Upper lobe of left lung (tissue), 6 donors: ENCODE results near the gene ENTPD5. TPM values are rescaled to one million over a fixed set of nuclear protein-coding genes. Genes with fewer than 3 reads are reported as not detected.
"Not testable (repeated sequence)": the region's sequence is repeated elsewhere in the genome, so short reads cannot be mapped to it uniquely, and the experiment has no call there.

Experiments
- ATAC-seq, 2 donors: fragments of 200-7000 bp; cut with Tn5 transposase; one replicate each; pipeline ENCODE4 v1.9.1; 2022; ENCODE audit warnings: mild to moderate bottlenecking in 2 of 2, moderate library complexity in 2 of 2; ENCODE audit not compliant: low FRiP score in 2 of 2
- DNase-seq, 2 donors: peaks; one replicate each; pipeline ENCODE4 v3.0.0-alpha.2; 2019 to 2020
- H3K27ac ChIP-seq, 4 donors: fragments of 200-600 bp; sonication (generic); one replicate each; pipeline ENCODE4 v1.5.1; 2016 to 2019
- H3K27me3 ChIP-seq, 4 donors: fragments of 200-600 bp; sonication (generic); one replicate each; pipeline ENCODE4 v1.5.1; 2017 to 2019
- H3K36me3 ChIP-seq, 4 donors: fragments of 200-600 bp; sonication (generic); one replicate each; pipeline ENCODE4 v1.5.1; 2016 to 2019
- H3K4me1 ChIP-seq, 4 donors: fragments of 200-600 bp; sonication (generic); one replicate each; pipeline ENCODE4 v1.5.1; 2018 to 2019
- H3K4me3 ChIP-seq, 4 donors: fragments of 200-600 bp; sonication (generic); one replicate each; pipeline ENCODE4 v1.5.1; 2017 to 2019; ENCODE audit warnings: mild to moderate bottlenecking in 2 of 4, moderate library complexity in 1 of 4
- H3K9me3 ChIP-seq, 4 donors: fragments of 200-600 bp; sonication (generic); one replicate each; pipeline ENCODE4 v1.5.1; 2018 to 2019
- CTCF ChIP-seq, 6 experiments: fragments of 450-650 bp in 4 of 6; fragments of 200-600 bp in 2 of 6; sonication (generic) in 2 of 6; IDR thresholded peaks; one replicate each; pipeline ENCODE4 v1.5.1; 2016 to 2019; ENCODE audit warnings: antibody characterized with exemption in 6 of 6
- EP300 ChIP-seq, 4 donors: sonication (generic); formaldehyde crosslinking; IDR thresholded peaks; one replicate each; pipeline ENCODE4 v1.5.1; 2017; ENCODE audit warnings: antibody characterized with exemption in 4 of 4, control low read depth in 2 of 4
- POLR2A ChIP-seq, 4 donors: fragments of 450-650 bp; IDR thresholded peaks; one replicate each; pipeline ENCODE4 v1.5.1; 2016 to 2017; ENCODE audit warnings: antibody characterized with exemption in 4 of 4, mild to moderate bottlenecking in 2 of 4
- POLR2AphosphoS5 ChIP-seq, 2 donors: sonication (generic); formaldehyde crosslinking; IDR thresholded peaks; one replicate each; pipeline ENCODE4 v1.5.1; 2017; ENCODE audit warnings: antibody characterized with exemption in 2 of 2
- WGBS, 2 donors: methylation state at CpG; one replicate each; pipeline ENCODE4 v1.1.5; 2017 to 2018; 5-methylcytosine and 5-hydroxymethylcytosine counted together
- total RNA-seq, 6 donors: library from RNA; depleted of rRNA in 4 of 6; stranded (reverse); fragments of >200 nt in 4 of 6; gene quantifications; one replicate each; pipeline versions ENCODE4 v1.1.0 to v1.2.1, GENCODE V29; 2016 to 2021
- donor health status: DM: no; HTN: no; CAD: no; lungs with moderate emphysema.
- donor health status: DM: no; HTN: yes; CAD: no; lungs with severe emphysema.

ENTPD5 gene
- total RNA-seq, 6 donors from 2014 or later = 5.2 to 22.0 (median 12.9) TPM

DNA sequence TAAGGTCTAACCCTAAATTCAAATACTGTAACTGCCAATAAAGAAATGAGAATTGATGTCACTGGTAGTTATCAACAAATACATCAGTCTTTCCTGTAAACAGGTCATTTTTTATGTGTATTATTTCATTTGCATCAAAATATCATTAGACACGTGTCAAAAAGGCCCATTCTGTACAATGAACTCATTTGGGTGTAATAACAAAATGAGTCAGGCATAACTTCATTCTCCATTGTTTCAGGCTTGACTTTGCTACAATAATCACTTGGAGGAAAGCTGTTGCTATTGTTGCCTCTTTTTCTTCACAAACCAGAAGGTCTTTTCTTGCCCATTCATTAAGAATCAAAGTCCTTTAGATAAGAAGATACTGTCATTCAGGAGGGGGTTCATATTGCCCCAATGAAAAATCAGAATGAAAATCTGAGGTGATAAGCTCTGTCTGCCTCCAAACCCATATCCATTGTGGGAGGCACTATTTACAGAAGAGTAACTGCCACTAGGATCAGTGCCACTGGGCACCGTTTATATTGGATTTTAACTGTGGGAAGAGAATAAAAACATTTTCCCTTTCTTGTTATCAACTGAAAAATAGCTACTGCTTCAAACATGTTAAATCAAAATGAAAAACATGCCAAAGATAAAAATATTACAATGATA is 10.1 kb downstream of the ENTPD5 start:
- Histone ChIP-seq H3K36me3 (peaks cover 0 to 40% (median 22%) of the 10 kb centered on the region in 4 donors), H3K27ac (no peak overlapping the region), H3K4me1 (no peaks in the 10 kb centered on the region), H3K27me3 (no peaks in the 10 kb centered on the region), H3K4me3 (no peak overlapping the region), H3K9me3 (no peaks in the 10 kb centered on the region)
- WGBS, 2 donors = 75 to 77% methylated on average over 2 of the region's 2 CpGs
- no peak for DNase-seq
- TF ChIP-seq POLR2A (IDR thresholded peaks at IDR 0.05) (no peak), EP300 (IDR thresholded peaks at IDR 0.05) (no peak), POLR2AphosphoS5 (IDR thresholded peaks at IDR 0.05) (no peak), CTCF (IDR thresholded peaks at IDR 0.05) (no peak)
- ATAC-seq = no peak

DNA sequence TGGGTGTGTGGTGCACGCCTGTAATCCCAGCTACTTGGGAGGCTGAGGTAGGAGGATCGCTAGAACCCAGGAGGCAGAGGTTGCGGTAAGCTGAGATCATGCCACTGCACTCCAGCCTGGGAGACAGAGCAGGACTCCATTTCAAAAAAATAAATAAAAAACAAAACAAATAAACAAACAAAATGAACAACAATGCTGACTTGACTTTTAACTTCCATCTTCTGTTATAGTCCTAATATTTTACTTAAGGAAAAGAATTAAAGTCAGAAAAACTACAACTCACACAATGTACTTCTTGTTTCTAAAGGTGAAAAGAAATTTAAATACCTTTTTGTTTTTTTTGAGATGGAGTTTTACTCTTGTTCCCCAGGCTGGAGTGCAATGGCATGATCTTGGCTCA is 13.4 kb downstream of the ENTPD5 start:
- 96 to 100% methylated on average over 3 of the region's 3 CpGs for WGBS, 2 donors
- not testable (repeated sequence) for ATAC-seq, H3K27me3 ChIP-seq, H3K4me1 ChIP-seq, DNase-seq, H3K9me3 ChIP-seq, H3K27ac ChIP-seq, H3K4me3 ChIP-seq
- peaks cover 0 to 31% (median 19%) of the 10 kb centered on the region in 4 donors for H3K36me3 ChIP-seq

DNA sequence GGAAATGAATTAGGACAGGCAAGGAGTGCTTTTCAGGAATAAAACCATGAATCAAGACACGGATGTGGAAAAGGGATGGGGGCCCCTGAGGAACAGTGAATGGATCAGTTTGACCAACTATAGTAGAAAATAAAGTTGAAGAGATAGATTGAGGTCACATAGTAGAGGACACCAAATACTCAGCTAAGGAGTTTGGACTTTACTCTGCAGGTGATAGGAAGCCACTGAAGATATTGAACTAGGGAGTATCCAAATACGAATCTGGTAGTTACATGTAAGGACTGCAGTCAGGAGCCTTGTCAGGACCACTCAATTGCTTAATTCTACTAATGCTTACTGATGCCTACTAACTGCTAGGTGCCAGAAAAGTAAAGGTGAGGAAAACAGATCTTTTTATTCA is 20.4 kb downstream of the ENTPD5 start:
- peaks cover 2 to 26% (median 9%) of the 10 kb centered on the region in 4 donors for H3K36me3 ChIP-seq
- no peak overlapping the region for H3K4me3 ChIP-seq
- no peaks in the 10 kb centered on the region for H3K27me3 ChIP-seq
- ATAC-seq (no peak), DNase-seq (no peak)
- WGBS, 2 donors = 91 to 92% methylated on average over 2 of the region's 2 CpGs
- H3K4me1 ChIP-seq = no peaks in the 10 kb centered on the region
- TF ChIP-seq POLR2AphosphoS5 (IDR thresholded peaks at IDR 0.05) (no peak), EP300 (IDR thresholded peaks at IDR 0.05) (no peak), CTCF (IDR thresholded peaks at IDR 0.05) (no peak), POLR2A (IDR thresholded peaks at IDR 0.05) (no peak)
- no peaks in the 10 kb centered on the region for H3K9me3 ChIP-seq
- H3K27ac ChIP-seq = no peak overlapping the region

- no peak for ATAC-seq
- Histone ChIP-seq H3K36me3 (peaks cover 2 to 20% (median 7%) of the 10 kb centered on the region in 4 donors), H3K4me1 (no peaks in the 10 kb centered on the region), H3K9me3 (no peaks in the 10 kb centered on the region), H3K4me3 (no peak overlapping the region), H3K27ac (no peak overlapping the region), H3K27me3 (no peaks in the 10 kb centered on the region)
- WGBS, 2 donors = 88 to 92% methylated on average over 7 of the region's 7 CpGs
- DNase-seq = no peak
- no peak for TF ChIP-seq CTCF (IDR thresholded peaks at IDR 0.05)
- TF ChIP-seq EP300 (IDR thresholded peaks at IDR 0.05) = no peak
- no peak for TF ChIP-seq POLR2AphosphoS5 (IDR thresholded peaks at IDR 0.05)
- TF ChIP-seq POLR2A (IDR thresholded peaks at IDR 0.05) = no peak
These were observed 21.1 kb downstream of the ENTPD5 start for GRCh38 chr14:73997944-73998447.

GRCh38 chr14:73997108-73997943 is 21.8 kb downstream of the ENTPD5 start:
- Histone ChIP-seq H3K36me3 (peaks cover 2 to 20% (median 7%) of the 10 kb centered on the region in 4 donors), H3K27me3 (no peaks in the 10 kb centered on the region), H3K4me3 (no peak overlapping the region), H3K9me3 (no peaks in the 10 kb centered on the region), H3K27ac (no peak overlapping the region), H3K4me1 (no peaks in the 10 kb centered on the region)
- ATAC-seq (no peak), DNase-seq (no peak)
- WGBS, 2 donors = 90 to 100% methylated on average over 1 of the region's 1 CpG
- TF ChIP-seq EP300 (IDR thresholded peaks at IDR 0.05) (no peak), CTCF (IDR thresholded peaks at IDR 0.05) (no peak), POLR2A (IDR thresholded peaks at IDR 0.05) (no peak), POLR2AphosphoS5 (IDR thresholded peaks at IDR 0.05) (no peak)
